HG02885 (cell line): ENCODE measurements around the gene SPOCK1.
A peak's percentile ranks its signal among the peaks of the same experiment; 100 is the strongest.
"Not testable (repeated sequence)": the region's sequence is repeated elsewhere in the genome, so short reads cannot be mapped to it uniquely, and the experiment has no call there.

Source experiments
- ATAC-seq: cut with Tn5 transposase; IDR thresholded peaks from one replicate; pipeline ENCODE4 v1.9.1; 2021; ENCODE audit warnings: mild to moderate bottlenecking; ENCODE audit not compliant: unreplicated experiment, poor library complexity

Gene SPOCK1

GRCh38 chr5:137248527-137248926, 250.6 kb downstream of the SPOCK1 start:
- no peak for ATAC-seq

DNA sequence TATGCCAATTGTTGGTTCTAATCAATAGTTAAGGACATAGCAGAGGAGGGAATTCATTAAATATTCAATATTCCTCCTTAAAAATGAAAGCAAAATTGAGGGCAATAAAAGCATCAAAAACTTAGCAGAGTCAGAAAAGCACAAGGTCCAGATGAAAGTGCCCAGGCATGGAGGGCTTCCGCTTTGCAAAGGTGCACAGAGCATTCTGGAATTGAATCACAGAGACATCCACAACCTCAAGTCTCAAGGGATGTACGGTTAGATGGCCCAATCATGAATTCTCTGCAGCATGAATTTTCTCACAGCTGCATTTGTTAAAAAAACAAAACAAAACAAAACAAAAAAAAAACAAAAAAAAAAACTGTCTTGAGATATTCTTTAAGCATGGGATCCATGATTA, 253.7 kb downstream of the SPOCK1 start:
- ATAC-seq, result no peak

DNA sequence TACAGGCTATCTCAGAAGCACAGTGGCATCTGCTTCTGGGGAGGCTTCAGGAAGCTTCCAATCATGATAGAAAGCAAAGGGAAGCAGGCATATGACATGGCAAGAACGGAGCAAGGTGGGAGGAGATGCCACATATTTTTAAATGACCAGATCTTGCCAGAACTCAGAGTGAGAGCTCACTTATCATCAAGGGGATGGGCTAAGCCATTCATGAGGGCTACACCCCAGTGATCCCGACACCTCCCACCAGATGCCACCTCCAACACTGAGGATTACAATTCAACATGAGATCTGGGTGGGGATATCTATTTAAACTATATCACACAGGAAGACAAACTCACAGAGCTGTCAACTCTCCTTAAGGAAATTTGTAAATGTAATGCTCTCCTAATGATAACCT, 258.8 kb downstream of the SPOCK1 start:
- ATAC-seq, result no peak

DNA sequence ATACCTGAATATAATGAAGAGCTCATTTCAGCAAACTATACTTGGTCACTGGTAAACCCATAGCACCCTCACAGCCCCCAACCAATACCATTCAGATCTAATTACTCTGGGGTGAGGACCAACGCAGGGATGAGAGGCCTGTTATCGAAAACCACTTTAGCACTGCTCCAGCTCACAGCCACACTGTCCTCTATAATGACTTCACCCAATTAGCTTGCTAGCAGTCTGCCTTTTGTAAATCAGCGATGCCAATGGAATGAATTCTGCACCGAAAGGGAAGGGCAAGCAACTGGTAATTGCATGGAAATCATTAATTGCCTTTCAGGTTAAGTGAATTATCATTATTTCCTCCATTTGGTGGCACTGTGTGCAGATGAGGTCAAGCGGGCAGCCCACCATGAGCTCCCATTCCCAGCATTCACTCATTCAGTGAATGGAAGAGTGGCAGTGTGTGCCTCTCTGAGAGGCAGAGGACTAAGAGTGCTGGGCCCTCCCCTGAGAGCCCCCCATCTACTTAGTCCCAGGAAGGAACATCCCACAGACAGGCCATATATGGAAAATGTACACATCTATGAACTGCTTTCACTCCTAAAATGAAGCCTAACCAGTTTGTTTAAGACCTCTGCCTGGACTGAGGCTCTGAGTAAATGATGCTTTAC, 262.1 kb downstream of the SPOCK1 start:
- ATAC-seq, result no peak

DNA sequence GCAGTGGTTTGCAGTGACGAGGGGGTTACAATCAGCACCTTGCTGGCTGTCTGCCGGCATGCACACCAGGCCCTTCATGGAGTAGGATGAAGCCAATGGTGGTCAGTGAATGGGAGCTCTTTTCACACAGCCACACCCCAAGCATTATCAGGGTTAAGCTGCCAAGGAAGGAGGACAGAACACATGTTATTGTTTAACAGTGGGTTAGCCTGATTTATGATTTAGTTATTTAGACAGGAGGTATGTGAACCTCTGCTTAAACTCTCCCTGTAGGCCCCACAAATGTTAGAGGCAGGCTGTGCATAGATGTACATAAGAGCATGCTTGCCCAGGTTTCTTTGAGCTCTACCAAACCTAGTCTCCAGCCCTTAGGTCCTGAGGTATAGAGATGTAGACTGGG, 262.9 kb downstream of the SPOCK1 start:
- ATAC-seq, result no peak

GRCh38 chr5:137234973-137235943, 263.9 kb downstream of the SPOCK1 start:
- peak; percentile 68 for ATAC-seq

- no peak for ATAC-seq
These were observed 265.4 kb downstream of the SPOCK1 start for GRCh38 chr5:137233726-137234125.

GRCh38 chr5:137233304-137233703, 265.8 kb downstream of the SPOCK1 start:
- ATAC-seq, result not testable (repeated sequence)

- ATAC-seq, result no peak
These were observed 267.6 kb downstream of the SPOCK1 start for GRCh38 chr5:137231540-137231939.

DNA sequence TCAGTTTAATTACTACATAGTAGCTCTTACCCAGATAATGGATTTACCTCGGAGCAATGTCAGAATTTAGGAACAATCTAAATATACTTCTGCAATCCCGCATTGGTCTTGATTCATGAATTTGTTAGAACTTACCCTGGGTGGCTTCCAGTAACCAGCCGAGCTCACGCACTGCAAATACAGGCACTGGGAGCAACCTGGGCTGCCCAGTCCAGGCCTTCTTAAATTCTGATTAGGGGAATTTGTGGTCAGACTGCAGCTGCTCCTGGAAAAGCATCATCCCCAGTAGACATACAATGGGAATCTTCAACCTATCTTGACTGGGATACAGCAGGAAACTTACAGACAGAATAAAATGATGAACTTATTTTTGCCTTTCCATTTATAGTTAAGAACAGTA, 270.3 kb downstream of the SPOCK1 start:
- ATAC-seq, result no peak

- ATAC-seq, result no peak
These were observed 273.0 kb downstream of the SPOCK1 start for GRCh38 chr5:137226081-137226480.

DNA sequence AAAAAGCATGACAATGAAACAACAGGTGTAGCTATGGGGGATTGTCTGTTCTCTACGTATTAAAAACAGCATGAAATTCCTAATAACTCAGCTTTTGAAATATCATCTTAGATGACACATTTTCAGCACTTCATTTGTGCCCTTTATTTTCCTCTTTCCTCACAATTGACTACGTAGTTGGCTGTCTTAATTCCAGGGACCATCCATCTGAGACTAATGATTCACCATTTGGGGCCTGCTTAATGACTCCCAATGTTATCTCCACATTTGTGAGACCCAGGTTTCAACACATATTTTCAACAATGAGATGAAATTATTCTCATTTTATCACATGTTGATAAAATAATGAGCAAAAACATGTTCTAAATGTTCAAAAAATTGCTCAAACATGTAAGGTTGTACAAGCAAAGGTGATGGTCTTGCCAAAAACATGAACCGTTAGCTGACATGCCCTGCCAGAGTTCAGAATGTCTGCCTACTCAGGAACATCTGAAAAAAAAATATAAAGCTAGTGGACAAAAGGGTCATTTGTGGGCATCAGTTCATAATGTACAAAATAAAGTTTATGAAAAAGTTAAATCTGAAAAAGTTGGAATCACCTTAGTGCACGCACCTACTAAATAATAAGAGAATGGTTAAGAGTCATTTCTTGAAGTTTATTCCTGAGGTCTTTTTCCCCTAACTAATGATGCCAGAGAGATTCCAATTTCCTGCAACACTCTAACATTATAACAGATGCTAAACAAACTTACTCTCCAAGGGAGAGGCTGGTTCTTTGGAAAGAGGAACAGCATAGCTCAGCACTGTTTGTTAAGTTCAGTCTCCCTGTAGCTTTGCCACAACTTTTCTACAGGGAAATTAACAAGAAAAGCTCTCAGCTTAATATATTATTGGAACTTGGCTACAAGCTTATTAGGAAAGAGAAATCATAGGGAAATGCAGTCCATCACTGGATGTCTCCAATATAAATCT, 275.5 kb downstream of the SPOCK1 start:
- ATAC-seq, result no peak

DNA sequence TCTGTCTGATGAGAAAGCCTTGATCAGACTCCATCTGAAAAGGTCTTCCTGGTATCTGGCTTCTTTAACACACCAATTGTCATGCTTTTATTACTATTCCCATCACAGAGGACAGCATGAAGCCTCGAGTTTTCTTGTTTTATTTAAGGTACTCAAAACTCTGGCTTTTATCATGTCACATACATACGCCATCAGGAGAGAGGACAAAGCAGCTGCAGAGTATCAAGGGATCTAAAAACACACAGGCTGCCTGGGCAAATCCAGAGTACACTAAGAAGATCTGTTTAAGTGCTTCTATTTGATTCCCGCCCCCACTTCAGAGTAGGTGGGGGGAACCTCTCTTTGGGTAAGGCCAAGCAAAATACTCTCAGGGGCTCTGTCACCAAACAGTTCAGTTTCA, 277.2 kb downstream of the SPOCK1 start:
- no peak for ATAC-seq

- peak; percentile 86 for ATAC-seq
These were observed 278.6 kb downstream of the SPOCK1 start for GRCh38 chr5:137220523-137220927.

DNA sequence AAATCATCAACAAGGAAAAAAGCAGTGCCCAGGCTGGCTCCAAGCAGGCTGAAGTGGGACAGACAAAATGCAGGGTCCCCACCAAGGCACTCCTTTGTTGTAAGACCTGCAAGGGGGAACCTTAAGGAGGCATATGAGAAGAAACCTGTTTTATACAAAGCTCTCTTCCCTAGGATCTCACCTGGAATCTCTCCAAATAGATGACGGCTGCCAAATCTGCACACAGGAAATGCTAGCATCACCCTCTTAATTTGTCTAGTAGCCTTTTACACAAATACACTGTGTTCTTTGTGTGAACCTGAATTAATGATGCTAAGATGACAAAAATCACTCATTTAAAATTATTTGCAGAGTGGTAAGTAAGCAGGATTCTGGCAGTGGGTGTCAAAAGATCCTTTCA, 280.2 kb downstream of the SPOCK1 start:
- ATAC-seq, result no peak

DNA sequence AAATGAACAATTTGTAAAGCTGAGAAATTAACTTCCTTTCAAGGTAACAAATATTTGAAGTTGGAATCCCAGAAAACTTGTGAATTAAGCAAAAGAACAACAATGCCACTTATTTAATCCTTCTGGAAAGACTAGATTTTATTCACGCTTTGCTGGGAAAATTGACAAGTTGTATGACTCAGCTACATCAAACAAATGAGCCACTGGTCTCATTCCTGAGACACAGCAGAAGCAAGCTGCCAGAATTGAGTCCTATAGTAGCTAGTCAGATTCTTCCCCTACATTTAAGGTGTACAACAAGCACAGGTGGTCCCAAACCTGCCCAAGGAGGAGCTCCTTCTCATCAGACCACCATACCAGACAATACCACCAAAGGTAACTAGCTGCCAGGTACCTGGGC, 280.7 kb downstream of the SPOCK1 start:
- ATAC-seq, result no peak

GRCh38 chr5:137217599-137218200, 281.4 kb downstream of the SPOCK1 start:
- no peak for ATAC-seq

GRCh38 chr5:137216976-137217598, 282.0 kb downstream of the SPOCK1 start:
- ATAC-seq, result no peak

DNA sequence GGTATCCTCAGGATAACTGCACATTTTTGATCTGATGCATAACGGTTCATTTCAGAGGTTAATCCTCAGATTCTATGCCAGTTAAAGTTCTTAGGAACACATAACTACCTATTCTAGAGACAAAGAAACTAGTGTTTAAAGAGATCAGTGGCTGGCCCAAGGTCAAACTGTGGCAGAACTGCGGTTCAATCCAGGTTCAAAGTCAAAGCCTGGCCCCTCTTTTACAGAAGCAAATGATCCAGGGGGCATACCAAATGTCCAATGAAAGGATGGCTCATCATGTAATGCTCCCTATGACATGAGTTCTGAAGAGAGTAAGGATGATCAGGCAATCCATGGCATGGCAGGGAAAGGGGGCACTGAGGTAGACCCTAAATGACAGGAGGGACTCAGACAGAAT, 283.3 kb downstream of the SPOCK1 start:
- no peak for ATAC-seq

DNA sequence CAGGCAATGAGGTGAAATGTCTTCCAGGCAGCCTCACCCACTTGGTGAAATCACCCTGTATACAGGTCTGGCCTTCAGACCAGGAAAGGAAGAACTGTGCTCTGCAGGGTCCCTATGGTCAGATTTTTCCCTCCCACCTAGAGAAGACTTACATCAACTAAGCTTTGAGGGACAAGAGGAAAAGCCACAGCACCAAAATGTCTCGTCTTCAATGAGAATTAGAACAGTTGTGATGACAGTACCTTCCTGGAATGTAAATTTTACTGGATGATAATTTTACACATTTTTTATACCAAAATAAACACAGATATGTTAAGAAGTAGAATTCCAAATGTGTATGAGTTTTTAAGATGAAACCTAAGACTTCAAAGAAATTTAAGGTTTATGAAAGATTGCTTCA, 283.9 kb downstream of the SPOCK1 start:
- no peak for ATAC-seq
